ENCODE data around the gene PHGDH. TPM values are rescaled to one million over a fixed set of nuclear protein-coding genes. Genes with fewer than 3 reads are reported as not detected.
A peak's percentile ranks its signal among the peaks of the same experiment; 100 is the strongest.

The PHGDH gene
- total and polyA plus RNA-seq, 8 donors = 2.3 to 45.8 (median 25.6) TPM

DNA sequence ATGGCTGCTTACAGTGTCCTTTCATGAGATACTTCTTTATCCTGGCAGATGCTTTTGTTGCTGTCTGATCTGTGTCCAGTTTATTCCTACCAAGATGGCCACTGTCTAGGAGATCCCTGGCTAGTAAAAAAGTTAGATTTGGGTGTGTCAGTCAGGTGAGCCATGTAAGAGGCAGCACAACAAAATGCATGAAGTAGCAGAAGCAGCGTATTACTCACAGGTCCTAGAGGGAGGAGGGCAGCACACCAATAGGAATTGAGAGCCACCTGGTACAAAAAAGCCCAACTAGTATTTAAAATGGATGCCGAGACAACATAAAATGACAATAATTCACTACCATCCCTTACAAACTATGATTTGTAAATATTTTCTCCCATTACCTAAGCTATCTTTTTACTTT, 40.8 kb upstream of the PHGDH start:
- TF ChIP-seq POLR2AphosphoS5 (IDR thresholded peaks at IDR 0.05) = no peak
- TF ChIP-seq EP300 (IDR thresholded peaks at IDR 0.05) = no peak
- no peak for TF ChIP-seq POLR2A (IDR thresholded peaks at IDR 0.05)
- TF ChIP-seq, protein P1, sequence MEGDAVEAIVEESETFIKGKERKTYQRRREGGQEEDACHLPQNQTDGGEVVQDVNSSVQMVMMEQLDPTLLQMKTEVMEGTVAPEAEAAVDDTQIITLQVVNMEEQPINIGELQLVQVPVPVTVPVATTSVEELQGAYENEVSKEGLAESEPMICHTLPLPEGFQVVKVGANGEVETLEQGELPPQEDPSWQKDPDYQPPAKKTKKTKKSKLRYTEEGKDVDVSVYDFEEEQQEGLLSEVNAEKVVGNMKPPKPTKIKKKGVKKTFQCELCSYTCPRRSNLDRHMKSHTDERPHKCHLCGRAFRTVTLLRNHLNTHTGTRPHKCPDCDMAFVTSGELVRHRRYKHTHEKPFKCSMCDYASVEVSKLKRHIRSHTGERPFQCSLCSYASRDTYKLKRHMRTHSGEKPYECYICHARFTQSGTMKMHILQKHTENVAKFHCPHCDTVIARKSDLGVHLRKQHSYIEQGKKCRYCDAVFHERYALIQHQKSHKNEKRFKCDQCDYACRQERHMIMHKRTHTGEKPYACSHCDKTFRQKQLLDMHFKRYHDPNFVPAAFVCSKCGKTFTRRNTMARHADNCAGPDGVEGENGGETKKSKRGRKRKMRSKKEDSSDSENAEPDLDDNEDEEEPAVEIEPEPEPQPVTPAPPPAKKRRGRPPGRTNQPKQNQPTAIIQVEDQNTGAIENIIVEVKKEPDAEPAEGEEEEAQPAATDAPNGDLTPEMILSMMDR (IDR thresholded peaks at IDR 0.05) = no peak
- Histone ChIP-seq H3K4me3 (no peak overlapping the region), H3K27ac (no peak overlapping the region), H3K36me3 (no peaks in the 10 kb centered on the region), H3K27me3 (no peaks in the 10 kb centered on the region), H3K9me3 (no peaks in the 10 kb centered on the region), H3K4me1 (peaks cover 5 to 21% (median 12%) of the 10 kb centered on the region in 4 donors)
- no peak for DNase-seq
- intact Hi-C loops (cut with DNase I; ENCODE audit: low total_unique reads) = no loop called here
- WGBS, 5 donors = 92 to 100% (median 96%) methylated on average over 2 of the region's 2 CpGs

DNA sequence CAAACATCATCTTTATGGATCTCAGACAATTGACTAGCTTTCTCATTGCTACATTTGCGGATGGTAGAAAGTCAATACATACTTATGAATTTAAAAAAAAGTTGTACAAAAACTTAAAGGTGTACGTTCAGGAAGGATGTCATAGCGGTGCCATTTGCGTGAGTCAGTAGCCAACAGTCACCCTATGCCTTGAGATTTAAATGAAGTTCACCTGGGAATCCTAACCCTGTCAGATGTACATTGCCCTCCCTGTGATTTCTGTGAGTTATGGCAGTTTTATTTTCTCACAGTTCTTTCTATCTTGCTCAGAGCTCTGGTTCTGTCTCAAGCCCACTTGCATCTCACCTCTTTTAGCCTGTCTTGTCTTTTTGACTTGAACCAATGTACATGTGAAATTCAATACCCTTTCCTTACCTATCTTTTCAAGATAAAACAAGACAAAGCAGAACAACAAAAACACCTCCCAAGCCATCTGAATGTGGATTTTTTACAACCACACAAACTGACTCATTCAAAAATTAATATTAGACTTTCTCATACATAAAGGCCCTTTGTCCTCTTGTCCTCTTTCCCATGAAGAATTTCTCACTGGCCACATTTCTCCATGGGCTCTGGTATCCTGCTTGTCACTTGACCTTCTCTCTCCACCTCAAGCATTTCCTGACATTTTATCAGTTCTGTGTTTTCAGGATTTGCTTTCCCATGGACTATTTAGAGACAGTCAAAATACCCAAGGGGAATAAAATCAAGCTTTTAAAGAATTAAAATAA, 38.4 kb upstream of the PHGDH start:
- Histone ChIP-seq H3K27ac (no peak overlapping the region), H3K27me3 (no peaks in the 10 kb centered on the region), H3K4me3 (no peak overlapping the region), H3K9me3 (no peaks in the 10 kb centered on the region), H3K36me3 (no peaks in the 10 kb centered on the region), H3K4me1 (peaks cover 5 to 23% (median 14%) of the 10 kb centered on the region in 4 donors)
- DNase-seq = no peak
- intact Hi-C loops (cut with DNase I; ENCODE audit: low total_unique reads) = no loop called here
- WGBS, 5 donors = 87 to 97% (median 89%) methylated on average over 4 of the region's 4 CpGs
- TF ChIP-seq POLR2A (IDR thresholded peaks at IDR 0.05) (no peak), POLR2AphosphoS5 (IDR thresholded peaks at IDR 0.05) (no peak), EP300 (IDR thresholded peaks at IDR 0.05) (no peak)
- TF ChIP-seq, protein P1 (IDR thresholded peaks at IDR 0.05) = no peak

DNA sequence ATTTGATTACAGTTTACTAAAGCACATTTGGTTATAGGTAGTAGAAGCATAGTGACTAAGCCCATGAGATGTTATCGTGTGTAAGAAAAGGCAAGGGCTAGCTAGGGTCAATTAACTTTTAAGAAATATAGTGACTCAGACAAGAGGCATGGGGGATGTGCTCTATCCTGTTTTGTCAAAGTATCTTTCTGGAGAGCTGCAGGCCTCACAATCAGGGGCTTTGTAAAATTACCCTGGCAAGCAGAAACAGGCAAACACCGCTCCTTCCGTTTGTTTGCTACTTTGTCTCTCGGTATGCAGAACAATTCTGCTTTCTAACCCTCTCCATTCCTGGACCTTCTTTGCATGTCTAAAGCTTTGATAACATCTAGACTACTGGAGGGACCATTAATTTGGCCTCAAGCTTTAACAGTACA, 37.6 kb upstream of the PHGDH start:
- peak in 1 of 2 donors; percentile 31 for DNase-seq
- intact Hi-C loops (cut with DNase I; ENCODE audit: low total_unique reads) = no loop called here
- no peak for TF ChIP-seq POLR2AphosphoS5 (IDR thresholded peaks at IDR 0.05)
- peaks cover 5 to 23% (median 14%) of the 10 kb centered on the region in 4 donors for H3K4me1 ChIP-seq
- H3K9me3 ChIP-seq = no peaks in the 10 kb centered on the region
- WGBS, 5 donors = 46 to 71% (median 52%) methylated on average over 4 of the region's 4 CpGs
- H3K4me3 ChIP-seq = no peak overlapping the region
- no peaks in the 10 kb centered on the region for H3K27me3 ChIP-seq
- H3K36me3 ChIP-seq = no peaks in the 10 kb centered on the region
- no peak overlapping the region for H3K27ac ChIP-seq

DNA sequence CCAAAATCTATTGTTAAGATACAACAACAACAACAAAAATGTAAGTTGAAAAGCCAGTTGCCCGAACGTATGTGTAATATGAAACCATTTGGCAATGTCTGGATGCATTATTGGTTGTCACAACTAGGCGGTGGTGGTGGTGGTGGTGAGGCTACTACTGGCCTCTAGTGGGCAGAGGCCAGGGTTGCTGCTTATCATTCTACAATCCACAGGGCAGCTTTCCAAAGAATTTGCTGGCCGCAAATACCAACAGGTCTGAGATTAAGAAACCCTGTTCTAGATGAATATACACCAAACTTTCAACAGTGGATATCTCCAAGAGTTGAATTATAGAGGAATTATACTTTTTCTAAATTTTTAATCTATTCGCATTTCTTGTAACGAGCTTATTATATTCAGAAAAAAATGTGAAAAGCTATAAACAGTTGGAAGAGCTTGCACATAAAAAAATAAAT, 36.9 kb upstream of the PHGDH start:
- intact Hi-C loops (cut with DNase I; ENCODE audit: low total_unique reads) = no loop called here
- Histone ChIP-seq H3K4me1 (peaks cover 5 to 20% (median 14%) of the 10 kb centered on the region in 4 donors), H3K9me3 (no peaks in the 10 kb centered on the region), H3K27ac (peak overlapping the region in 1 of 5 donors; percentile 66), H3K4me3 (peak overlapping the region in 3 of 4 donors; percentile 41 to 46 (median 44)), H3K27me3 (no peaks in the 10 kb centered on the region), H3K36me3 (no peaks in the 10 kb centered on the region)
- DNase-seq = peak in 1 of 2 donors; percentile 77
- TF ChIP-seq, protein P1 (IDR thresholded peaks at IDR 0.05) = peak in 1 of 7 experiments; percentile 51
- TF ChIP-seq POLR2AphosphoS5 (IDR thresholded peaks at IDR 0.05) (no peak), POLR2A (IDR thresholded peaks at IDR 0.05) (no peak), EP300 (IDR thresholded peaks at IDR 0.05) (no peak)
- 21 to 53% (median 50%) methylated on average over 5 to 6 of the region's 6 CpGs for WGBS, 5 donors
